RWPE1 (cell line): ENCODE measurements around the gene SSUH2.

Experiments
- CTCF ChIA-PET: fragments of 350-600 bp; sonication (Branson Sonifier 250); formaldehyde crosslinking; extraction: SDS; loops from one replicate; lab custom pipeline; 2021; lab: Yijun Ruan, JAX
- POLR2A ChIA-PET: fragments of 400-600 bp; formaldehyde crosslinking; extraction: SDS; loops from one replicate; lab custom pipeline; 2020; ENCODE audit warnings: antibody characterized with exemption; ENCODE audit not compliant: low non-redundant PET; lab: Yijun Ruan, JAX
- DNase-seq: peaks from one replicate; pipeline ENCODE4 v3.0.0; 2012; ENCODE audit warnings: low spot score
- H3K27ac ChIP-seq: fragments of 450-650 bp; 2 replicates; pipeline ENCODE4 v1.5.1; 2017
- CTCF ChIP-seq: fragments of 450-650 bp; conservative IDR thresholded peaks from 2 replicates; pipeline ENCODE4 v1.5.1; 2017; ENCODE audit warnings: low read depth, mild to moderate bottlenecking

Gene SSUH2

GRCh38 chr3:8579943-8580342 is 64.7 kb downstream of the SSUH2 start:
- no peak for DNase-seq
- CTCF ChIA-PET = interaction anchor here (0.6 kb wide), 1 partner anchor 26 kb away, joined by 4 read pairs; no protein-coding TSS in a partner anchor
- no peak for TF ChIP-seq CTCF
- POLR2A ChIA-PET = no interaction called here
- H3K27ac ChIP-seq = no peak overlapping the region

- H3K27ac ChIP-seq = no peak overlapping the region
- ChIA-PET POLR2A (no interaction called here), CTCF (no interaction called here)
- TF ChIP-seq CTCF = no peak
- no peak for DNase-seq
These were observed 65.5 kb downstream of the SSUH2 start for GRCh38 chr3:8579096-8579495.

GRCh38 chr3:8578282-8578681 is 66.3 kb downstream of the SSUH2 start:
- POLR2A ChIA-PET = no interaction called here
- CTCF ChIA-PET = interaction anchor here (0.6 kb wide), 1 partner anchor 15 kb away, joined by 3 read pairs; no protein-coding TSS in a partner anchor
- no peak for DNase-seq
- H3K27ac ChIP-seq = no peak overlapping the region
- no peak for TF ChIP-seq CTCF

GRCh38 chr3:8576841-8577571 is 67.6 kb downstream of the SSUH2 start:
- CTCF ChIA-PET = no interaction called here
- no peak for TF ChIP-seq CTCF
- H3K27ac ChIP-seq = no peak overlapping the region
- DNase-seq = no peak
- POLR2A ChIA-PET = no interaction called here

- no peak for DNase-seq
- ChIA-PET POLR2A (no interaction called here), CTCF (no interaction called here)
- no peak overlapping the region for H3K27ac ChIP-seq
- no peak for TF ChIP-seq CTCF
These were observed 68.2 kb downstream of the SSUH2 start for GRCh38 chr3:8576436-8576835.

- no peak for DNase-seq
- H3K27ac ChIP-seq = no peak overlapping the region
- CTCF ChIA-PET = no interaction called here
- no peak for TF ChIP-seq CTCF
- POLR2A ChIA-PET = no interaction called here
These were observed 69.1 kb downstream of the SSUH2 start for GRCh38 chr3:8575364-8576104.
